HG03066 (cell line): ENCODE measurements around the gene RPL28.
"Not testable (repeated sequence)": the region's sequence is repeated elsewhere in the genome, so short reads cannot be mapped to it uniquely, and the experiment has no call there.

Experiments
- ATAC-seq: cut with Tn5 transposase; IDR thresholded peaks from one replicate; pipeline ENCODE4 v1.9.1; 2021; ENCODE audit warnings: low read depth; ENCODE audit not compliant: unreplicated experiment

RPL28 gene

GRCh38 chr19:55421281-55421680, 35.5 kb downstream of the RPL28 start:
- ATAC-seq, result not testable (repeated sequence)

- no peak for ATAC-seq
Measured at GRCh38 chr19:55423225-55424005, 37.7 kb downstream of the RPL28 start.

- no peak for ATAC-seq
Measured at GRCh38 chr19:55424518-55424917, 38.8 kb downstream of the RPL28 start.

GRCh38 chr19:55426042-55426441, 40.3 kb downstream of the RPL28 start:
- no peak for ATAC-seq

GRCh38 chr19:55431183-55431582, 45.5 kb downstream of the RPL28 start:
- ATAC-seq, result no peak

- no peak for ATAC-seq
Measured at GRCh38 chr19:55432241-55432959, 46.7 kb downstream of the RPL28 start.

GRCh38 chr19:55433292-55433691, 47.6 kb downstream of the RPL28 start:
- ATAC-seq, result no peak

GRCh38 chr19:55434356-55434919, 48.7 kb downstream of the RPL28 start:
- ATAC-seq, result no peak

GRCh38 chr19:55435020-55435419, 49.3 kb downstream of the RPL28 start:
- no peak for ATAC-seq

- ATAC-seq, result no peak
Measured at GRCh38 chr19:55436847-55437246, 51.1 kb downstream of the RPL28 start.

- ATAC-seq, result no peak
Measured at GRCh38 chr19:55437410-55437809, 51.7 kb downstream of the RPL28 start.

GRCh38 chr19:55439052-55439451, 53.3 kb downstream of the RPL28 start:
- ATAC-seq, result no peak

GRCh38 chr19:55440411-55441105, 54.8 kb downstream of the RPL28 start:
- no peak for ATAC-seq

GRCh38 chr19:55441319-55441691, 55.6 kb downstream of the RPL28 start:
- ATAC-seq, result no peak

- ATAC-seq, result no peak
Measured at GRCh38 chr19:55441692-55442321, 56.1 kb downstream of the RPL28 start.

- ATAC-seq, result no peak
Measured at GRCh38 chr19:55442372-55442961, 56.7 kb downstream of the RPL28 start.

GRCh38 chr19:55443045-55443823, 57.5 kb downstream of the RPL28 start, which contains the start of gene SHISA7:
SHISA7 (minus strand) TSS chr19:55443300; CDS start chr19:55442863, 437 bp downstream.
- ATAC-seq, result no peak

- no peak for ATAC-seq
Measured at GRCh38 chr19:55443824-55444480, 58.2 kb downstream of the RPL28 start.

- no peak for ATAC-seq
Measured at GRCh38 chr19:55444646-55445045, 58.9 kb downstream of the RPL28 start.
